Measurements from ENCODE around the gene DENND2C. TPM values are rescaled to one million over a fixed set of nuclear protein-coding genes. Genes with fewer than 3 reads are reported as not detected.

DENND2C gene
- total RNA-seq, 1 donor from 2014 or later = 0.84 TPM

GRCh38 chr1:114558544-114558943, 111.3 kb downstream of the DENND2C start:
- no peak for DNase-seq (ENCODE audit: low read depth)
- no peak for TF ChIP-seq CTCF (IDR thresholded peaks at IDR 0.05; ENCODE audit: insufficient read depth, low read length, poor library complexity, severe bottlenecking)

GRCh38 chr1:114554577-114554976, 115.3 kb downstream of the DENND2C start:
- no peak overlapping the region for H3K4me3 ChIP-seq (ENCODE audit: low read depth, low read length)
- no peaks in the 10 kb centered on the region for H3K36me3 ChIP-seq (ENCODE audit: control insufficient read depth, insufficient read depth, low read length)
- TF ChIP-seq CTCF (IDR thresholded peaks at IDR 0.05; ENCODE audit: insufficient read depth, low read length, poor library complexity, severe bottlenecking) = no peak
- DNase-seq (ENCODE audit: low read depth) = no peak
- no peaks in the 10 kb centered on the region for H3K27me3 ChIP-seq (ENCODE audit: control insufficient read depth, insufficient read depth, low read length)

More at GRCh38 chr1:114558544-114558943, 111.3 kb downstream of the DENND2C start:
- Histone ChIP-seq H3K27me3 (ENCODE audit: control insufficient read depth, insufficient read depth, low read length) (no peaks in the 10 kb centered on the region), H3K36me3 (ENCODE audit: control insufficient read depth, insufficient read depth, low read length) (no peaks in the 10 kb centered on the region), H3K4me3 (ENCODE audit: low read depth, low read length) (no peak overlapping the region)

GRCh38 chr1:114552106-114552639, 117.7 kb downstream of the DENND2C start:
- no peak for DNase-seq (ENCODE audit: low read depth)
- TF ChIP-seq CTCF (IDR thresholded peaks at IDR 0.05; ENCODE audit: insufficient read depth, low read length, poor library complexity, severe bottlenecking) = no peak
- H3K27me3 ChIP-seq (ENCODE audit: control insufficient read depth, insufficient read depth, low read length) = no peaks in the 10 kb centered on the region
- no peaks in the 10 kb centered on the region for H3K36me3 ChIP-seq (ENCODE audit: control insufficient read depth, insufficient read depth, low read length)
- H3K4me3 ChIP-seq (ENCODE audit: low read depth, low read length) = no peak overlapping the region

GRCh38 chr1:114551400-114551799, 118.4 kb downstream of the DENND2C start:
- no peak for DNase-seq (ENCODE audit: low read depth)
- H3K4me3 ChIP-seq (ENCODE audit: low read depth, low read length) = no peak overlapping the region
- no peaks in the 10 kb centered on the region for H3K27me3 ChIP-seq (ENCODE audit: control insufficient read depth, insufficient read depth, low read length)
- no peak for TF ChIP-seq CTCF (IDR thresholded peaks at IDR 0.05; ENCODE audit: insufficient read depth, low read length, poor library complexity, severe bottlenecking)
- no peaks in the 10 kb centered on the region for H3K36me3 ChIP-seq (ENCODE audit: control insufficient read depth, insufficient read depth, low read length)

GRCh38 chr1:114550336-114550735, 119.5 kb downstream of the DENND2C start:
- Histone ChIP-seq H3K27me3 (ENCODE audit: control insufficient read depth, insufficient read depth, low read length) (no peaks in the 10 kb centered on the region), H3K4me3 (ENCODE audit: low read depth, low read length) (no peak overlapping the region), H3K36me3 (ENCODE audit: control insufficient read depth, insufficient read depth, low read length) (no peaks in the 10 kb centered on the region)
- TF ChIP-seq CTCF (IDR thresholded peaks at IDR 0.05; ENCODE audit: insufficient read depth, low read length, poor library complexity, severe bottlenecking) = no peak
- DNase-seq (ENCODE audit: low read depth) = no peak

GRCh38 chr1:114549137-114549536, 120.7 kb downstream of the DENND2C start:
- Histone ChIP-seq H3K27me3 (ENCODE audit: control insufficient read depth, insufficient read depth, low read length) (no peaks in the 10 kb centered on the region), H3K36me3 (ENCODE audit: control insufficient read depth, insufficient read depth, low read length) (no peaks in the 10 kb centered on the region), H3K4me3 (ENCODE audit: low read depth, low read length) (no peak overlapping the region)
- TF ChIP-seq CTCF (IDR thresholded peaks at IDR 0.05; ENCODE audit: insufficient read depth, low read length, poor library complexity, severe bottlenecking) = no peak
- DNase-seq (ENCODE audit: low read depth) = no peak

All from kidney epithelial cell (primary cell).